ENCODE measurements around the gene SLC27A2. TPM values are rescaled to one million over a fixed set of nuclear protein-coding genes. Genes with fewer than 3 reads are reported as not detected.

SLC27A2 gene
- total and polyA plus RNA-seq, 4 donors, result 80.2 to 504 (median 216) TPM

DNA sequence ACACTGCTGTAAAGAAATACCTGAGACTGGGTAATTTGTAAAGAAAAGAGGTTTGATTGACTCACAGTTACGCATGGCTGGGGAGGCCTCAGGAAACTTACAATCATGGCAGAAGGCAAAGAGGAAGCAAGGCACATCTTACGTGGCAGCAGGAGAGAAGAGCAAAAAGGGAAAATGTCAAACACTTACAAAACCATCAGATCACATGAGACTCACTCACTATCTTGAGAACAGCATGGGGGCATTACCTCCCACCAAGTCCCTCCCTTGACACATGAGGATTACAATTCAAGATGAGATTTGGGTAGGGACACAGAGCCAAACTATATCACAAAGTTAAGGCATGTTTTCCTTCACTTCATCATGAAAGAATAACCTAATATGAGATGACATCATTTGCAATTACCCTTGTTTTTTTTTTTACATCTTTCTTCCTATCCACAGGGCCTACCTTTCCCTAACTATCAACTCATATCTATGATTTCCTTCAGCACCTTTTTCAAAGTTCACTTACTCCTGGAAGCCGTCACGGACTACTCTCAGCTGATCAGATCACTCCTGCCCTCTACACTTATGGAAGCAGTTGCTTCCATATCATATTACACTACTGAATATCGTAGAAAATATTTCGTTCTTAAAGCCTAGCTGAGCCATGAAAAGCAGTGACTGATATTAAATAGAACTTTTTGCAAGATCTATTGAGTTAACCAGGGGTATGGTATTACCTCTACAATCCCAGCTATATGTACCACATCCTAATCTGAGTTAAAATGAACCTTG lies 37.5 kb upstream of the SLC27A2 start:
- TF ChIP-seq FOXA1 (IDR thresholded peaks at IDR 0.05) (no peak), NR2F2 (IDR thresholded peaks at IDR 0.05) (no peak), HNF4A (conservative IDR thresholded peaks at IDR 0.05) (no peak), EGR1 (IDR thresholded peaks at IDR 0.05; ENCODE audit: low read depth in 2 of 2) (no peak), HNF4G (IDR thresholded peaks at IDR 0.05) (no peak), RAD21 (IDR thresholded peaks at IDR 0.05) (no peak), GABPA (IDR thresholded peaks at IDR 0.05 in 1 of 2, conservative IDR thresholded peaks at IDR 0.05 in 1 of 2) (no peak)
- TF ChIP-seq, protein P1, sequence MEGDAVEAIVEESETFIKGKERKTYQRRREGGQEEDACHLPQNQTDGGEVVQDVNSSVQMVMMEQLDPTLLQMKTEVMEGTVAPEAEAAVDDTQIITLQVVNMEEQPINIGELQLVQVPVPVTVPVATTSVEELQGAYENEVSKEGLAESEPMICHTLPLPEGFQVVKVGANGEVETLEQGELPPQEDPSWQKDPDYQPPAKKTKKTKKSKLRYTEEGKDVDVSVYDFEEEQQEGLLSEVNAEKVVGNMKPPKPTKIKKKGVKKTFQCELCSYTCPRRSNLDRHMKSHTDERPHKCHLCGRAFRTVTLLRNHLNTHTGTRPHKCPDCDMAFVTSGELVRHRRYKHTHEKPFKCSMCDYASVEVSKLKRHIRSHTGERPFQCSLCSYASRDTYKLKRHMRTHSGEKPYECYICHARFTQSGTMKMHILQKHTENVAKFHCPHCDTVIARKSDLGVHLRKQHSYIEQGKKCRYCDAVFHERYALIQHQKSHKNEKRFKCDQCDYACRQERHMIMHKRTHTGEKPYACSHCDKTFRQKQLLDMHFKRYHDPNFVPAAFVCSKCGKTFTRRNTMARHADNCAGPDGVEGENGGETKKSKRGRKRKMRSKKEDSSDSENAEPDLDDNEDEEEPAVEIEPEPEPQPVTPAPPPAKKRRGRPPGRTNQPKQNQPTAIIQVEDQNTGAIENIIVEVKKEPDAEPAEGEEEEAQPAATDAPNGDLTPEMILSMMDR (IDR thresholded peaks at IDR 0.05; ENCODE audit: low read depth, low read length, missing input control), result no peak
- TF ChIP-seq, protein P2, sequence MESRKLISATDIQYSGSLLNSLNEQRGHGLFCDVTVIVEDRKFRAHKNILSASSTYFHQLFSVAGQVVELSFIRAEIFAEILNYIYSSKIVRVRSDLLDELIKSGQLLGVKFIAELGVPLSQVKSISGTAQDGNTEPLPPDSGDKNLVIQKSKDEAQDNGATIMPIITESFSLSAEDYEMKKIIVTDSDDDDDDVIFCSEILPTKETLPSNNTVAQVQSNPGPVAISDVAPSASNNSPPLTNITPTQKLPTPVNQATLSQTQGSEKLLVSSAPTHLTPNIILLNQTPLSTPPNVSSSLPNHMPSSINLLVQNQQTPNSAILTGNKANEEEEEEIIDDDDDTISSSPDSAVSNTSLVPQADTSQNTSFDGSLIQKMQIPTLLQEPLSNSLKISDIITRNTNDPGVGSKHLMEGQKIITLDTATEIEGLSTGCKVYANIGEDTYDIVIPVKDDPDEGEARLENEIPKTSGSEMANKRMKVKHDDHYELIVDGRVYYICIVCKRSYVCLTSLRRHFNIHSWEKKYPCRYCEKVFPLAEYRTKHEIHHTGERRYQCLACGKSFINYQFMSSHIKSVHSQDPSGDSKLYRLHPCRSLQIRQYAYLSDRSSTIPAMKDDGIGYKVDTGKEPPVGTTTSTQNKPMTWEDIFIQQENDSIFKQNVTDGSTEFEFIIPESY (IDR thresholded peaks at IDR 0.05), result no peak
- TF ChIP-seq, protein P3, sequence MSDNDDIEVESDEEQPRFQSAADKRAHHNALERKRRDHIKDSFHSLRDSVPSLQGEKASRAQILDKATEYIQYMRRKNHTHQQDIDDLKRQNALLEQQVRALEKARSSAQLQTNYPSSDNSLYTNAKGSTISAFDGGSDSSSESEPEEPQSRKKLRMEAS (IDR thresholded peaks at IDR 0.05), result no peak
- Histone ChIP-seq H3K4me1 (ENCODE audit: control insufficient read depth in 4 of 4, insufficient read depth in 4 of 4, low read length in 3 of 4) (peaks cover 0 to 22% (median 14%) of the 10 kb centered on the region in 4 donors), H3K27ac (ENCODE audit: low read depth in 1 of 2, low read length in 2 of 2) (no peak overlapping the region)

DNA sequence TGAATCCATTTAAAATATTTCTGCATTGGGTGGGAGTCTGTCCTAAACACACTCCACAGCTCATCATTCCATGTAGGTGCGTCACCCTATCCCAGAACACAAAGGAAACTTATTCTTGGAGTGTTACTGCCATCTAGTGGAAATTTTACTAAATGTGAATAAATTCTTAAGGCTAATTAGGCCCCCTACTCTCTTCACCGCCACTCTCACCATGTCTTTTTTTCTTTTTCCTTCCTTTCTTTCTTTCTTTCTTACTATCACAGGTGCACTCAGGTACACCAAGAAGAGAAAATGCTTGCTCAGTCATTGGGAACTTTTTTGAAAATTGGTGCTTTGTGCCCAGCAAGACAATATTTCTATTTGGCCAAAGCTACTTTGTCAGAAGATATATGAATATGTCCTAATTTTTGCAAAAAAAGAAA lies 36.5 kb upstream of the SLC27A2 start:
- no peak for DNase-seq (ENCODE audit: low spot score)
- Histone ChIP-seq H3K9ac (ENCODE audit: low read depth in 1 of 2, low read length in 2 of 2) (no peak overlapping the region), H3K27ac (ENCODE audit: low read depth in 1 of 2, low read length in 2 of 2) (no peak overlapping the region), H3K27me3 (ENCODE audit: control insufficient read depth in 4 of 4, insufficient read depth in 4 of 4, low read length in 3 of 4) (no peaks in the 10 kb centered on the region), H3K4me3 (ENCODE audit: low read depth in 1 of 3, low read length in 3 of 3) (no peak overlapping the region), H3K36me3 (ENCODE audit: control insufficient read depth in 4 of 4, insufficient read depth in 3 of 4, low read depth in 1 of 4, low read length in 3 of 4) (no peaks in the 10 kb centered on the region), H3K9me3 (ENCODE audit: control insufficient read depth in 4 of 4, low read length in 3 of 4) (no peaks in the 10 kb centered on the region), H3K4me1 (ENCODE audit: control insufficient read depth in 4 of 4, insufficient read depth in 4 of 4, low read length in 3 of 4) (peaks cover 0 to 22% (median 14%) of the 10 kb centered on the region in 4 donors)
- 5% methylated on average over 2 of the region's 2 CpGs for WGBS
- TF ChIP-seq, protein P1 (IDR thresholded peaks at IDR 0.05; ENCODE audit: low read depth, low read length, missing input control), result peak; percentile 49
- TF ChIP-seq, protein P4, sequence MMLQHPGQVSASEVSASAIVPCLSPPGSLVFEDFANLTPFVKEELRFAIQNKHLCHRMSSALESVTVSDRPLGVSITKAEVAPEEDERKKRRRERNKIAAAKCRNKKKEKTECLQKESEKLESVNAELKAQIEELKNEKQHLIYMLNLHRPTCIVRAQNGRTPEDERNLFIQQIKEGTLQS (IDR thresholded peaks at IDR 0.05), result peak; percentile 73
- no peak for TF ChIP-seq TAF1 (conservative IDR thresholded peaks at IDR 0.05)
- peak; percentile 62 to 89 for TF ChIP-seq JUND (IDR thresholded peaks at IDR 0.05)
- TF ChIP-seq RAD21 (IDR thresholded peaks at IDR 0.05), result peak; percentile 89 to 91
- TF ChIP-seq FOXA1 (IDR thresholded peaks at IDR 0.05), result no peak

More for the DNA sequence above, 37.5 kb upstream of the SLC27A2 start:
- whole genome bisulfite sequencing, result 84% methylated on average over 6 of the region's 6 CpGs
- H3K9me3 ChIP-seq (ENCODE audit: control insufficient read depth in 4 of 4, low read length in 3 of 4), result no peaks in the 10 kb centered on the region
- no peak for DNase-seq (ENCODE audit: low spot score)
- H3K9ac ChIP-seq (ENCODE audit: low read depth in 1 of 2, low read length in 2 of 2), result no peak overlapping the region
- H3K4me3 ChIP-seq (ENCODE audit: low read depth in 1 of 3, low read length in 3 of 3), result no peak overlapping the region
- H3K27me3 ChIP-seq (ENCODE audit: control insufficient read depth in 4 of 4, insufficient read depth in 4 of 4, low read length in 3 of 4), result no peaks in the 10 kb centered on the region
- H3K36me3 ChIP-seq (ENCODE audit: control insufficient read depth in 4 of 4, insufficient read depth in 3 of 4, low read depth in 1 of 4, low read length in 3 of 4), result no peaks in the 10 kb centered on the region
